NT2/D1 (cell line): ENCODE measurements around the gene CCR6.
"Not testable (repeated sequence)": the region's sequence is repeated elsewhere in the genome, so short reads cannot be mapped to it uniquely, and the experiment has no call there.

Experiments used
- DNase-seq: peaks from one replicate; pipeline ENCODE4 v3.0.0-alpha.2; 2011; ENCODE audit warnings: low read depth, low spot score
- H3K27me3 ChIP-seq: 2 replicates; pipeline ENCODE4 v1.6.0; 2011; ENCODE audit warnings: mild to moderate bottlenecking; ENCODE audit not compliant: insufficient read length, insufficient read depth
- H3K36me3 ChIP-seq: 2 replicates; pipeline ENCODE4 v1.6.1; 2011; ENCODE audit warnings: mild to moderate bottlenecking, low read length, mixed read lengths; ENCODE audit not compliant: insufficient read depth, insufficient read length
- H3K4me1 ChIP-seq: 2 replicates; pipeline ENCODE4 v1.5.1; 2011; ENCODE audit not compliant: insufficient read depth, insufficient read length
- H3K4me3 ChIP-seq: 2 replicates; pipeline ENCODE4 v1.5.1; 2011; ENCODE audit warnings: low read depth; ENCODE audit not compliant: insufficient read length
- H3K9ac ChIP-seq: 2 replicates; pipeline ENCODE4 v1.6.0; 2011; ENCODE audit warnings: low read depth; ENCODE audit not compliant: insufficient read length
- H3K9me3 ChIP-seq: 2 replicates; pipeline ENCODE4 v1.5.1; 2011; ENCODE audit warnings: mild to moderate bottlenecking, low read length; ENCODE audit not compliant: insufficient read depth
- SUZ12 ChIP-seq: IDR thresholded peaks from 2 replicates; pipeline ENCODE4 v1.6.1; 2011; ENCODE audit not compliant: insufficient read length, insufficient read depth; ENCODE audit errors: extremely low read depth
- YY1 ChIP-seq: IDR thresholded peaks from 2 replicates; pipeline ENCODE4 v1.6.1; 2011; ENCODE audit not compliant: insufficient read length, insufficient read depth
- ZNF274 ChIP-seq: IDR thresholded peaks from 2 replicates; pipeline ENCODE4 v1.6.1; 2011; ENCODE audit warnings: mild to moderate bottlenecking, low read depth, low read length

The CCR6 gene

DNA sequence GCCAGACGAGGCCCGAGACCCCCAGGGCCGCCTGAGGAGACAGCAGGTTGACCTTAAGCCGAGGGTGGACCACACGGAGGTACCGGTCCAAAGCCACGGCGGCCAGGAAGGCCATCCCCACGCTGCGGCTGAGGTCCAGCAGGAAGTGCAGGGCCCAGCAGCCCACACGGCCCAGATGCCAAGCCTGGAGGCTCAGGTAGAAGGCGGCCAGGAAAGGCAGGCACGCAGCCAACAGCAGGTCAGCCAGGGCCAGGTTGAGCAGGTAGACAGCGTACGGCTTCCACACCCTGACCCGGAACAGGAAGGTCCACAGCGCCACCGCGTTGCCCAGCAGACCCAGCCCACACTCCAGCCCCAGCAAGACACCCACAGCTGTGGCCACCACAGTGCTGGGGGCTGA is 34.5 kb downstream of the CCR6 start:
- Histone ChIP-seq H3K27me3 (no peaks in the 10 kb centered on the region), H3K4me1 (peaks cover 2% of the 10 kb centered on the region), H3K36me3 (no peaks in the 10 kb centered on the region), H3K9ac (no peak overlapping the region), H3K9me3 (peaks cover 23% of the 10 kb centered on the region; the same call in 1 of the 2 replicates), H3K4me3 (no peak overlapping the region)
- TF ChIP-seq YY1 (no peak), SUZ12 (no peak), ZNF274 (no peak)
- no peak for DNase-seq

DNA sequence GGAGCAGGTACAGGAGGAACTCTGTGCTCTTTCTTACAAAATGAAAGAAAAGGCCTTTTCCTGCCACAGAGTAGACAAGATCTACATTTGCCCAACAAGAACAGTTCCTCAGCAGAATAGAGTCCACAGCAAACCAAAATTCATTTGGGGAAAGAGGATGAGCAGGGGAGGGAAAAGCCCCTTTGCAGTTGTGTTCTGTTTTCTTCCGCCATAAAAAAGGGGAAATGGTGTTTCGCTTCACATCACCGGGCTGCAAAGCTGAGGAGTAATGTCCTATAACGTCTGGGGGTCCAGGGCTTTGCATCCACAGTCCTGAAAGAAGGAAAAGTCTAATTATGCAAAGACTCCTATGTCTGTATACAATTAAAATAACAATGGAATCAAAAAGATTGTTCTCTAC is 35.0 kb downstream of the CCR6 start, which contains the start of gene GPR31:
Gene GPR31 (minus strand): TSS at position 118 of the 400 bp plus-strand sequence. CDS start 149 bp downstream, outside the sequence.
- no peak within 1 kb of the TSS for H3K9ac ChIP-seq
- H3K4me3 ChIP-seq, result no peak within 1 kb of the TSS
- peaks cover 5% of the 10 kb centered on the region for H3K4me1 ChIP-seq
- no peaks in the 10 kb centered on the region for H3K36me3 ChIP-seq
- peaks cover 19% of the 10 kb centered on the region; the same call in 1 of the 2 replicates for H3K9me3 ChIP-seq
- no peaks in the 10 kb centered on the region for H3K27me3 ChIP-seq
- no peak for DNase-seq
- TF ChIP-seq ZNF274, result no peak
- TF ChIP-seq SUZ12, result no peak
- no peak for TF ChIP-seq YY1

DNA sequence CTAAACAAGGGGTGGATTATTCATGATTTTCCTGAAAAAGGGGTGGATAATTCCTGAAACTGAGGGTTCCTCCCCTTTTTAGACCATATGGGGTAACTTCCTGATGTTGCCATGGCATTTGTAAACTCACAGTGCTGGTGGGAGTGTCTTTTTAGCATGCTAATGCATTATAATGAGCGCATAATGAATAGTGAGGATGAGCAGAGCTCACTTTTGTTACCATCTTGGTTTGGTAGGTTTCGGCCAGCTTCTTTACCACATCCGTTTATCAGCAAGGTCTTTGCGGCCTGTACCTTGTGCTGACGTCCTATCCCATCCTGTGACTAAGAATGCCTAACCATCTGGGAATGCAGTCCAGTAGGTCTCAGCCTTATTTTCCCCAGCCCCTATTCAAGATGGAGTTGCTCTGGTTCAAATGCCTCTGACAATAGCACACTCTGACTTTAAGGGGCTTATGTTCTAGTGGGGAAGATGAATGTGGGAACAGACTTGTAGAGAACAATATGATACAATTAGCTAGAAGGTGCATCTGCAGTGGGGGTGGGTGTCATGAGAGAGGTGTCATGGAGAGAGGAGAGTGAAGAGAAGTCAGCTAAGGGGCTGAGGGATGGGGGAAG is 39.1 kb downstream of the CCR6 start:
- DNase-seq, result no peak

DNA sequence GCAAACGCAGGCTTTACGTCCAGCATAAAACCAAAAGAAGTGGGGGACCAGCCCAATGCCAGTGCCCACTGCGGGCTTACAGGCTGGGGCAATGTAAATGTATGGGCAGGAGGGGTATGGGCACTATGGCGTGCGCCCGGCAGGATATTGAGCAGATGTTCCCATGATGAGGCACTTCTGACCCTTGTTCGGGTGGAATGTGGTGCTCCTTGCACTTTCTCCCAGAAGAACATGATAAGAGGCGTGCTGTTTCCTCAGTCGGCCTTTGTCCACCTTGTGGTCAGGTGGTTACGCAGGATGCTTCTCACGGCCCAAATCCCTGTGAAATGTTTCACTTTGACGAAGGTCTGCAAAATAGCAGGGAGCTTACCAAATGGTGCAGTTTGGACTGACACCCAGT is 39.7 kb downstream of the CCR6 start:
- TF ChIP-seq SUZ12, result no peak
- TF ChIP-seq YY1, result no peak
- TF ChIP-seq ZNF274, result no peak
- Histone ChIP-seq H3K27me3 (no peaks in the 10 kb centered on the region), H3K36me3 (no peaks in the 10 kb centered on the region), H3K9ac (no peak overlapping the region), H3K4me1 (peaks cover 5% of the 10 kb centered on the region), H3K4me3 (no peak overlapping the region), H3K9me3 (peaks cover 13% of the 10 kb centered on the region; the same call in 1 of the 2 replicates)
- no peak for DNase-seq

More for the DNA sequence above, 39.1 kb downstream of the CCR6 start:
- no peak overlapping the region for H3K4me3 ChIP-seq
- H3K4me1 ChIP-seq, result peaks cover 5% of the 10 kb centered on the region
- H3K27me3 ChIP-seq, result no peaks in the 10 kb centered on the region
- H3K9me3 ChIP-seq, result peaks cover 13% of the 10 kb centered on the region; the same call in 1 of the 2 replicates
- no peak overlapping the region for H3K9ac ChIP-seq
- H3K36me3 ChIP-seq, result no peaks in the 10 kb centered on the region
- TF ChIP-seq SUZ12 (no peak), ZNF274 (no peak), YY1 (no peak)

DNA sequence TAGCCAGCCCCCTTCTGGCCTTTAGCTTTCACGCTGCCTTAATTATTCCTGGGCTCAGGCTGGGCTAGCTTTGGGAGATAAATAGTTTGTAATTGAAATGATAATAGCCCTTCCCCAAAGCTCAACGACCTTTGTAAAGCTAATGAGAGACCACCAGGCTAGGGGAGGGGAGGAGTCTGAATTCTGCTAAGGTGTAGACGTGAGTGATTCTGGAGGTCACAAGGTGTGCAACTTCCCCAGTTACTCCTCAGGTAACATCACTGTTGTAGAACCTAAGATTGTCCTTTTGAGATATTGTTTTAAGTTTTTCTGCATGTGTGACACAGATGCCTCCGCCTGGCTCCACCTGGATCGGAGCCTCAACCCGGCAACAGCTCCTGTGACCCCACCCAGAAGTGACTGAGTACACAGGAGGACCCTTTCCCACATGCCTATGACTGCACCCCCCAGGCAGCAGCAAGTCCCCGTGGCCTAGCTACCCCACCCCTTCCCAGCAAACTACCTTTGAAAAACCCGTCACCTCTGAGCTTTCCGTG is 40.6 kb downstream of the CCR6 start:
- Histone ChIP-seq H3K9me3 (peaks cover 13% of the 10 kb centered on the region; the same call in 1 of the 2 replicates), H3K4me1 (peaks cover 5% of the 10 kb centered on the region), H3K27me3 (no peaks in the 10 kb centered on the region), H3K36me3 (no peaks in the 10 kb centered on the region), H3K9ac (peak overlapping the region; percentile 6), H3K4me3 (no peak overlapping the region)
- TF ChIP-seq SUZ12, result no peak
- no peak for TF ChIP-seq ZNF274
- TF ChIP-seq YY1, result no peak
- DNase-seq, result peak; percentile 84

DNA sequence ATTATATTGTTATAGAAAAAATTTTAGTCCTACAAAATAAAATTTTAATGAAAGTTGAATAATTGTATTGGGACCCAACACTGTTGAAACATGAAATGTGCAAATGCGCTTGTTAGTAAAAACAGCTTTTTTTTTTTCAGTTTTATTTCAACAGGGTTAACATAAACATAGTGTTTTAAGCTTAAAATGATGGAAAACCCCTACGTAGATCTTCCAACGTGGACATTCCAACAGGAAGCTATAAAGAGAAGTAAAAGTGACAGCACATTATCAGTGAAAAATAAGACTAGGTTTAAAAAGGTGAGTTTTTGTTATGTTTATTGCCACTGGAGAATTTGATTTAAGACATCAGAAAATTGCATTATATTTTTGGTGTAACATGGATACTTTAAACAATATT is 41.4 kb downstream of the CCR6 start:
- Histone ChIP-seq H3K4me3 (no peak overlapping the region), H3K36me3 (no peaks in the 10 kb centered on the region), H3K27me3 (no peaks in the 10 kb centered on the region), H3K4me1 (peaks cover 5% of the 10 kb centered on the region), H3K9me3 (peaks cover 13% of the 10 kb centered on the region; the same call in 1 of the 2 replicates), H3K9ac (no peak overlapping the region)
- no peak for TF ChIP-seq SUZ12
- TF ChIP-seq ZNF274, result no peak
- no peak for DNase-seq

DNA sequence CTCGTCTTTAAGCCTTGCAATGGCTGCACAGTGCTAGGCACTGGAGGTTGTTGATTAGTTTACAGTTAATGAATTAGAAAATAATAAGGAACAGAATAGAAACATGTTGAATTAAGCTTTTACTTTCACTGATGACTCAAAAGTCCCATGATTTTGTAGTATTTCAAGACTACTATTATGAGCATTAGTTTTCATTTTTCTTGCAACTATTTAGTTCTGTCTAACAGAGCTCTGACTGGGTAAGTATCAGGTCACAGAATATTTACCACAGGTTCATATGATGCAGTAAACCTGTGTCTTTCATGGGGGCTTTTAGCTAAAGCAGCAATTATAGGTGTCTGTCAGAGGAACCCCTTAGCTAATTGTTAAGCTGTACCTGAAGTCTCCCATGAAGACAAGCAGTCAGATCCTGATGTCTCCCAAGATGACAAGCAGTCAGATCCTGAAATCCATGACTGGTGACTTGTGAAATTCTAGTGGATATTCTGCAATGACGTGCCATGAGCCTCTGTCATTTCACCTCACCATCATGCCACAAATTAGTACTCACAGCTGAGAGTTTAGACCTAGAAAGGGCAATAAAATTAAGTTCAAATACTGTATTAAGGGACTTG is 43.1 kb downstream of the CCR6 start:
- H3K4me1 ChIP-seq, result peaks cover 5% of the 10 kb centered on the region
- TF ChIP-seq SUZ12 (no peak), YY1 (no peak), ZNF274 (no peak)
- H3K36me3 ChIP-seq, result no peaks in the 10 kb centered on the region
- no peak for DNase-seq
- no peak overlapping the region for H3K4me3 ChIP-seq
- H3K27me3 ChIP-seq, result no peaks in the 10 kb centered on the region
- H3K9me3 ChIP-seq, result peaks cover 8% of the 10 kb centered on the region; the same call in 1 of the 2 replicates
- H3K9ac ChIP-seq, result no peak overlapping the region

DNA sequence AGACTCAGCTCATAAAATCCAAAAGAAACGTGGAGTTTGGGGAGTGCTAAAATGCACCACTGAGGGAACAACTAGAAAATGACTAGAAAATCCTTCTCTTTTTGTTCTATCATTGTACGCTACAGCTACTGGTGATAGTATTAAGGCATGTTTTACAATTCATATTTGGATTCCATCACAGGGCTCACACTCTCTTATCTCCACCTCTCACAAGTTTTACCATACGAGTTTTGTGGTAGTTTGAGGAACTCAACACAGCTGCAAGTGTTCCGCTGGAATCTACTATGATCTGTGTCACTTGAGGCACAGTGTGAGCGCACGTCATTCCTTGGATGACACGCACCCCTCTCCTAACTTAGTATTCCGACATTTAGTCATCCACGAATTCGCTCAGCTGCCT is 44.8 kb downstream of the CCR6 start:
- H3K9me3 ChIP-seq, H3K36me3 ChIP-seq, H3K9ac ChIP-seq, DNase-seq, H3K4me3 ChIP-seq, H3K4me1 ChIP-seq, H3K27me3 ChIP-seq: not testable (repeated sequence)

DNA sequence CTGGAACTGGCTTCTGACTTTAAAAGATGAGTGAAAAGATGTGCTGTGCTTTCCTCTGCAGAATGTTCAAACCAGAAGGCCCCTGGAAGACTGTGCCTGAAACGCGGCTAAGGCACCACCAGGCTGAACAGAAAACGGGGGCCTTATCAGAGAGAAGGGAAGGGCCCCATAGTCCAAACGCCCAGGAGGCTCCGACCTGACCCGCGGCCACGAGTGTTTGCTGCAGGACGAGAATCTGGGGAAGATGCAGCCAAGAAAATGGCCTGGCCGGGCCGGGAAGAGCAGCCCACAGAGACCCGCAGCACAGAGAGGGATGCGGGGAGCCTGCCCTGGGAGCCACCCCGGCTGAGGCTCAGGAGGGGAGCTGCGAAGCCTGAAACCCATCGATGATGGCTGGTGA is 45.4 kb downstream of the CCR6 start:
- H3K4me1 ChIP-seq, H3K9me3 ChIP-seq, H3K36me3 ChIP-seq, DNase-seq, H3K27me3 ChIP-seq, H3K9ac ChIP-seq, H3K4me3 ChIP-seq: not testable (repeated sequence)

DNA sequence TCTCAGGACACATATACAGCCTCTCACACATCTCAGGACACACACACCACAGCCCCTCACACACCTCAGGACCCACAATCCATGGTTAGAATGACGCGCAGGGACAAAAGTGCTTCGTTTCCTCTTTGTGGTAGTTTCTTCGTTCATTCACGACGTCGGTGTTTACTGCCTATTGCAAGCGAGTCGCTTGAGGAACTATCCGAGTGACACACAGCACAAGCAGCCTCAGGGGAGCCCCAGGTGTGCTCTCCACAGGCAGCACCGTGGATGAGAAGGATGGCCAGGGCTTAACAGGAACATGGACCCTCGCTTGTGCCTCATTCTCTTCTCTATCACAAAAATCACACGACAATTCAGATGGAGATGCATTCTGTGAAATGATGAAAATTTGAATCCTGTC is 47.0 kb downstream of the CCR6 start:
- not testable (repeated sequence) for H3K4me1 ChIP-seq, H3K27me3 ChIP-seq, H3K9me3 ChIP-seq, H3K36me3 ChIP-seq, H3K9ac ChIP-seq, H3K4me3 ChIP-seq, DNase-seq
